Cardiac fibroblast (primary cell): ENCODE measurements around the gene KCNQ1.
A peak's percentile ranks its signal among the peaks of the same experiment; 100 is the strongest.

Experiments
- DNase-seq, 2 donors: peaks; one replicate each; pipeline versions ENCODE4 v3.0.0 to v3.0.0-alpha.2; 2010; ENCODE audit warnings: low read depth in 2 of 2
- H3K4me3 ChIP-seq, 2 donors: replicated peaks in 1 of 2; 1 replicate in 1 of 2; 2 replicates in 1 of 2; pipeline ENCODE4 v1.5.1; 2011; ENCODE audit warnings: low read depth in 2 of 2, low read length in 2 of 2, mild to moderate bottlenecking in 2 of 2, moderate library complexity in 1 of 2
- TF ChIP-seq, protein P1 (sequence below): IDR thresholded peaks from one replicate; pipeline ENCODE4 v1.5.1; 2011; ENCODE audit warnings: low read depth, mild to moderate bottlenecking, low read length, inconsistent platforms

The KCNQ1 gene

DNA sequence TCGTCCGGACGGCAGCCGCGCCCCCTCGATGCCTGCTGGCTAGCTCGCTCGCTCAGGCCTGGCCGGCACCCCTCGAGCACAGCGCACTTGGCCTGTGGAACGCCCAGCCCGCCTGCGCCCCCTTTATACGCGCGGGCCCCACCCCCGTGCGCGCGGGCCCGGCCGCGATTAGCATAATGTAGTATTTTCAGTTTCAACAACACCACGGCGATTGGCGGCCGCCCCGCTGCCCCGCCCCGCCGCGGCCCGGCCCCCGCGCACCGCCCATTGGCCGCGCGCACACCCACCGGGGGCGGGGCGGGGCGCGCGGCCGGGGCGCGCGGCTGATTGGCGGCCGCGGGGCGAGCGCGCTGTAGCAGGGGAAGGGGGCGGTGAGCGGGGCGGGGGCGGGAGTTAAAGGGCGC, 440.9 kb downstream of the KCNQ1 start, which contains the start of gene CDKN1C:
TSS of gene CDKN1C (minus strand) at position 98 of the 404 bp plus-strand sequence. CDS start 319 bp downstream, outside the sequence.
- peak within 1 kb of the TSS; percentile 59 to 74 for H3K4me3 ChIP-seq
- DNase-seq = peak; percentile 68 to 94
- TF ChIP-seq, protein P1, sequence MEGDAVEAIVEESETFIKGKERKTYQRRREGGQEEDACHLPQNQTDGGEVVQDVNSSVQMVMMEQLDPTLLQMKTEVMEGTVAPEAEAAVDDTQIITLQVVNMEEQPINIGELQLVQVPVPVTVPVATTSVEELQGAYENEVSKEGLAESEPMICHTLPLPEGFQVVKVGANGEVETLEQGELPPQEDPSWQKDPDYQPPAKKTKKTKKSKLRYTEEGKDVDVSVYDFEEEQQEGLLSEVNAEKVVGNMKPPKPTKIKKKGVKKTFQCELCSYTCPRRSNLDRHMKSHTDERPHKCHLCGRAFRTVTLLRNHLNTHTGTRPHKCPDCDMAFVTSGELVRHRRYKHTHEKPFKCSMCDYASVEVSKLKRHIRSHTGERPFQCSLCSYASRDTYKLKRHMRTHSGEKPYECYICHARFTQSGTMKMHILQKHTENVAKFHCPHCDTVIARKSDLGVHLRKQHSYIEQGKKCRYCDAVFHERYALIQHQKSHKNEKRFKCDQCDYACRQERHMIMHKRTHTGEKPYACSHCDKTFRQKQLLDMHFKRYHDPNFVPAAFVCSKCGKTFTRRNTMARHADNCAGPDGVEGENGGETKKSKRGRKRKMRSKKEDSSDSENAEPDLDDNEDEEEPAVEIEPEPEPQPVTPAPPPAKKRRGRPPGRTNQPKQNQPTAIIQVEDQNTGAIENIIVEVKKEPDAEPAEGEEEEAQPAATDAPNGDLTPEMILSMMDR = no peak

GRCh38 chr11:2886191-2886894, 441.5 kb downstream of the KCNQ1 start:
- DNase-seq = peak in 1 of 2 donors; percentile 48
- TF ChIP-seq, protein P1 = peak; percentile 2
- H3K4me3 ChIP-seq = no peak overlapping the region

DNA sequence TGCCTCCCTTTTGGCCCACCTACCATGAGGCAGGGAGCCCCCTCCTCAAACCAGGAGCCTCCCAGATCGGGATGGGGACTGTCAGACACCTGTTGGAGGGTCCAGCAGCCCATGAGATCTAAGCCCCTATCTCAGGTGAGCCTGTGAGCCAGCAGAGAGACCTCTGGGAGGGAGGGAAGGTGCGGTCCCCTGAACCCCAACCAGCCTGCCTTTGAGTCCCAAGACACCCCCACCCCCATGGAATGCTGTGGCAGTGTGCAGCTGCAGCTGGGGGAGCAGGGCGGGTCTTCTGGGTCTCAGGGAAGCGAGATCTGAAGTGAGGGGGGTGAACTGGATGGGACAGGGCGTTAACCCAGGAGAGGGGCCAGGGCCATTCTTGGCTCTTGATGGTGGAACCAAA, 442.1 kb downstream of the KCNQ1 start:
- no peak for DNase-seq
- TF ChIP-seq, protein P1 = no peak
- no peak overlapping the region for H3K4me3 ChIP-seq

DNA sequence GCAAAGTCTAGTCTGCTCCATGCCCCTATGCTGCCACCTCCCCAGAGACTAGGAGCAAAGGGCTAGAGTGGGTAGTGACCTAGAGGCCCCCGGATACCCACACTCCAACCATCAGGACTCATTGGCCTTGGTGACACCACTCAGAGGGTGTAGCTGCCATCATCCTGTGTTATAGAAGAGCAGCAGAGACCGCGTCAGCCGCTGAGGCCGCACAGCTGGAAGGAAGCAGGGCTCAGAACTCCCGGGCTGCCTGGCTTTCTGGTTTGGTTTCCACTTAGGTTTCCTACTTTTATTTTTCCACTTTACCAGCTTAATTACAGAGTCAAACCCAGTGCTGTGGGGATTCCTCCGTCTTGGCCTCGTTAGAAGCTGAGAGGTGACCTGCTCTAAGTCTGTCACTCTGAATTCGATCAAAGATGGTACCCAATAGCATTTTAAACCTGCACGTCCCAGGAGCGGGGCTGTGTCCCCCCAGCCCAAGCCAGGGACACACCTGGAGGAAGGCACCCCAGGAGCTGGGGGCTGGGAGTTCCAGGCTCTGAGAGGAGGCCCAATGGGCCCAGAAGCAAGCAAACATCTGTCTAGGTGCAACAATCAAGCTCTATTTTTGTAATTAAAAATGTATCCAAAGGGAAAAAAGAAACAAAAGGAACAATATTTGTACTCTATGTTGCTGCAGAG, 442.8 kb downstream of the KCNQ1 start:
- H3K4me3 ChIP-seq = no peak overlapping the region
- TF ChIP-seq, protein P1 = no peak
- DNase-seq = no peak

GRCh38 chr11:2888266-2888968, 443.6 kb downstream of the KCNQ1 start:
- TF ChIP-seq, protein P1 = peak; percentile 100
- DNase-seq = peak; percentile 87 to 93
- H3K4me3 ChIP-seq = no peak overlapping the region

DNA sequence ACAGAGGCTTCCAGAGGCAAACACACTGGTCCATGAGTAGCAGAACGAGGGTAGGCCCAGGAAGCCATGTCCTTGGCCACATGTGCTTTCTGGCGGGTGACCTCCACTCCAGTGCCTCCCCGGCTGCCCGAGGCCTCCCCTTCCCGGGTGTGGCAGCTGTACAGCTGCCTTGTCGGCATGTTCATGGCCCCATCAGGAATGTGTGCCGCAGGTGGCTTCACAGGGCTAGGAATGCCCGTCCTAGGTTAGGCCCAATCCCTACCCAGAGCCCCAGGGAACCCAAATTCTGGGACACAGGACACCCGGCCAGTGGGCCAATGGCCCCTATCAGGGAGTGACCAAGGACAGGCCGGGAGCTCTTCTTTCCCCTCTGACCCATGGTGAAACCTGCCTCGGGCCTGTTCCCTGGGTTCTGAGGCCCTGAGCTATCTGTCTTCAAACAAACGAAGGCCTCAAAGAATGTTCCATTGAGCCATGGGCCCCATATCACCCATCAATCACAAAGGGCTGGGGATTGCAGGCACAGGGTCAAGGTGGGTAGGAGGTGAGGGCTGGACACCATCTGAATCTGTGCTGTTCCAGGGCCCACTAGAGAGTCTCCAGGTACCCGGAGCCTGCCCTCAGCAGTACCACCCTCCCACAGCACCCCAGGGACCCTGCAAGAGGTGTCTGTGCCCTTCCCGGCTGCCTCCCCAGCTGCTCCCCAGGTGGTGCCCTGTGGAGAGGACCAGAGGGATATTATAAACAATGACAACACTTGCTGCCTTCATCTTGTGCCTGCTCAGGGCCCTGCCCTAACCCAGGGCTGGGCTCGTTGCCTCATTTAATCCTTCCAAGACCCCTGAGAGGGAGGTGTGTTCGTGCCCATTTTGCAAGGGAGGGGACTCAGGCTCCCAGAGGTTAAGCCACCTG, 444.8 kb downstream of the KCNQ1 start:
- H3K4me3 ChIP-seq = no peak overlapping the region
- TF ChIP-seq, protein P1 = no peak
- no peak for DNase-seq
